SK-N-SH (cell line): ENCODE measurements around the gene MAN1A1. TPM values are rescaled to one million over a fixed set of nuclear protein-coding genes. Genes with fewer than 3 reads are reported as not detected.

Source experiments
- CTCF ChIA-PET: fragments of 300-600, 350-600 bp; formaldehyde crosslinking; extraction: SDS; loops from one replicate; lab custom pipeline; 2021; lab: Yijun Ruan, JAX
- POLR2A ChIA-PET: fragments of 350-600 bp; sonication (Branson Sonifier 250); formaldehyde crosslinking; extraction: SDS; loops from one replicate; lab custom pipeline; 2020; ENCODE audit warnings: antibody characterized with exemption, inconsistent platforms; lab: Yijun Ruan, JAX
- DNase-seq: peaks from one replicate; pipeline ENCODE4 v3.0.0; 2012
- H2AFZ ChIP-seq: fragments of 200-600 bp; sonication (generic); 2 replicates; pipeline ENCODE4 v1.8.1; 2016; ENCODE audit warnings: antibody characterized with exemption, mild to moderate bottlenecking, low read depth
- H3F3A ChIP-seq: fragments of 200-600 bp; sonication (generic); replicated peaks from 2 replicates; pipeline ENCODE3; 2016; ENCODE audit warnings: antibody characterized with exemption, mild to moderate bottlenecking; ENCODE audit not compliant: insufficient read depth
- H3K27ac ChIP-seq, 2 experiments: fragments of 200-500 bp in 1 of 2; fragments of 200-600 bp in 1 of 2; sonication (Bioruptor generic) in 1 of 2; sonication (generic), shearing (Covaris generic) in 1 of 2; 2 replicates each; pipeline versions ENCODE4 v1.5.1 to v1.6.1; 2014 to 2016; ENCODE audit warnings: low read depth in 2 of 2, inconsistent platforms in 1 of 2, low read length in 1 of 2, mild to moderate bottlenecking in 1 of 2, mixed read lengths in 1 of 2
- H3K27me3 ChIP-seq: fragments of 200-600 bp; sonication (generic), shearing (Covaris generic); 2 replicates; pipeline ENCODE4 v1.6.1; 2016; ENCODE audit warnings: mixed run types; ENCODE audit not compliant: insufficient read depth
- H3K36me3 ChIP-seq, 2 experiments: fragments of 200-500 bp in 1 of 2; fragments of 200-600 bp in 1 of 2; sonication (Bioruptor generic) in 1 of 2; sonication (generic) in 1 of 2; replicated peaks in 1 of 2; 2 replicates each; pipeline versions ENCODE3 to v1.5.1; 2014 to 2016; ENCODE audit warnings: low read length in 1 of 2, mild to moderate bottlenecking in 1 of 2; ENCODE audit not compliant: insufficient read depth in 2 of 2, control insufficient read depth in 1 of 2
- H3K4me1 ChIP-seq, 2 experiments: fragments of 200-500 bp in 1 of 2; fragments of 200-600 bp in 1 of 2; sonication (Bioruptor generic) in 1 of 2; sonication (generic), shearing (Covaris generic) in 1 of 2; 2 replicates each; pipeline versions ENCODE4 v1.5.1 to v1.6.1; 2014 to 2016; ENCODE audit warnings: low read depth in 1 of 2, low read length in 1 of 2, mixed run types in 1 of 2; ENCODE audit not compliant: insufficient read depth in 2 of 2, control insufficient read depth in 1 of 2
- H3K4me2 ChIP-seq: fragments of 200-600 bp; sonication (generic), shearing (Covaris generic); 2 replicates; pipeline ENCODE4 v1.6.1; 2017; ENCODE audit warnings: mixed run types
- H3K4me3 ChIP-seq, 2 experiments: fragments of 200-500 bp in 1 of 2; fragments of 200-600 bp in 1 of 2; sonication (Bioruptor generic) in 1 of 2; sonication (generic), shearing (Covaris generic) in 1 of 2; 2 replicates each; pipeline versions ENCODE4 v1.5.1 to v1.8.1; 2014 to 2016; ENCODE audit warnings: low read depth in 2 of 2, inconsistent platforms in 1 of 2, low read length in 1 of 2, mild to moderate bottlenecking in 1 of 2, mixed read lengths in 1 of 2, moderate library complexity in 1 of 2
- H3K79me2 ChIP-seq: fragments of 200-600 bp; sonication (generic); 2 replicates; pipeline ENCODE4 v1.8.1; 2017; ENCODE audit warnings: mild to moderate bottlenecking; ENCODE audit not compliant: insufficient read depth
- H3K9ac ChIP-seq: fragments of 200-600 bp; sonication (generic); 2 replicates; pipeline ENCODE4 v1.6.1; 2017; ENCODE audit warnings: mixed run types
- H3K9me2 ChIP-seq: fragments of 200-600 bp; sonication (generic); 2 replicates; pipeline ENCODE4 v1.6.1; 2017; ENCODE audit warnings: mixed run types
- H3K9me3 ChIP-seq: fragments of 200-600 bp; sonication (generic); 2 replicates; pipeline ENCODE4 v1.6.1; 2017; ENCODE audit warnings: mixed run types, mild to moderate bottlenecking, moderate library complexity
- H4K20me1 ChIP-seq: fragments of 200-600 bp; sonication (generic); 2 replicates; pipeline ENCODE4 v1.6.1; 2017; ENCODE audit warnings: mild to moderate bottlenecking, mixed run types; ENCODE audit not compliant: insufficient read depth
- CHD2 ChIP-seq: fragments of 150-350 bp; IDR thresholded peaks from 2 replicates; pipeline ENCODE4 v1.6.1; 2018; ENCODE audit warnings: low read length; ENCODE audit not compliant: partially characterized antibody
- CTCF ChIP-seq: fragments of 200-600 bp; sonication (generic); IDR thresholded peaks from 2 replicates; pipeline ENCODE4 v1.6.1; 2017; ENCODE audit warnings: antibody characterized with exemption, mild to moderate bottlenecking, moderate library complexity
- EP300 ChIP-seq, 2 experiments: IDR thresholded peaks; 2 replicates each; pipeline versions ENCODE4 v1.4.0 to v1.6.1; 2012; ENCODE audit warnings: borderline replicate concordance in 1 of 2, low read depth in 1 of 2, low read length in 1 of 2
- EZH2phosphoT487 ChIP-seq: fragments of 200-600 bp; sonication (generic); IDR thresholded peaks from 2 replicates; pipeline ENCODE4 v1.6.1; 2017; ENCODE audit warnings: low read depth, mixed run types, mild to moderate bottlenecking, antibody characterized with exemption, moderate library complexity, borderline replicate concordance
- FOSL2 ChIP-seq: IDR thresholded peaks from 2 replicates; pipeline ENCODE4 v1.4.0; 2012; ENCODE audit warnings: low read depth, mild to moderate bottlenecking, moderate library complexity, borderline replicate concordance
- FOXJ3 ChIP-seq: sonication (generic); formaldehyde crosslinking; IDR thresholded peaks from 2 replicates; pipeline ENCODE4 v1.5.1; 2020; ENCODE audit warnings: mild to moderate bottlenecking, missing genetic modification reagents
- FOXM1 ChIP-seq: IDR thresholded peaks from 2 replicates; pipeline ENCODE4 v1.4.0; 2012; ENCODE audit warnings: low read depth, mild to moderate bottlenecking
- MAX ChIP-seq: IDR thresholded peaks from 2 replicates; pipeline ENCODE4 v1.4.0; 2012; ENCODE audit warnings: low read depth
- MEF2A ChIP-seq: IDR thresholded peaks from 2 replicates; pipeline ENCODE4 v1.4.0; 2012; ENCODE audit warnings: low read depth, borderline replicate concordance
- MXI1 ChIP-seq: IDR thresholded peaks from 2 replicates; pipeline ENCODE4 v1.6.1; 2012; ENCODE audit warnings: mild to moderate bottlenecking, low read depth, low read length, improper control_type of control experiment
- POLR2AphosphoS5 ChIP-seq: IDR thresholded peaks from 2 replicates; pipeline ENCODE4 v1.6.1; 2012; ENCODE audit warnings: low read depth, low read length
- RAD21 ChIP-seq: IDR thresholded peaks from 2 replicates; pipeline ENCODE4 v1.6.1; 2012; ENCODE audit warnings: mild to moderate bottlenecking, low read length
- RFX5 ChIP-seq: IDR thresholded peaks from 2 replicates; pipeline ENCODE4 v1.6.1; 2012; ENCODE audit warnings: mild to moderate bottlenecking, improper control_type of control experiment, low read length
- TAF1 ChIP-seq: IDR thresholded peaks from 2 replicates; pipeline ENCODE4 v1.6.1; 2012; ENCODE audit warnings: low read depth, mild to moderate bottlenecking, low read length, moderate library complexity, borderline replicate concordance
- TCF12 ChIP-seq: IDR thresholded peaks from 2 replicates; pipeline ENCODE4 v1.4.0; 2012
- USF1 ChIP-seq: IDR thresholded peaks from 2 replicates; pipeline ENCODE4 v1.4.0; 2012; ENCODE audit warnings: low read depth, borderline replicate concordance
- WGBS: methylation state at CpG from one replicate; pipeline ENCODE4 v1.1.6; 2017; ENCODE audit warnings: low lambda C conversion rate; 5-methylcytosine and 5-hydroxymethylcytosine counted together
- polyA plus RNA-seq, 3 experiments: library from polyadenylated mRNA; depleted of rRNA; stranded (reverse); fragments of >200 nt; gene quantifications; 2 replicates each; pipeline ENCODE4 v1.2.3, GENCODE V29; 2012

The MAN1A1 gene
- polyA plus RNA-seq, 1 of the 3 experiments (the other 2 are of a cell fraction): 28.0 TPM

DNA sequence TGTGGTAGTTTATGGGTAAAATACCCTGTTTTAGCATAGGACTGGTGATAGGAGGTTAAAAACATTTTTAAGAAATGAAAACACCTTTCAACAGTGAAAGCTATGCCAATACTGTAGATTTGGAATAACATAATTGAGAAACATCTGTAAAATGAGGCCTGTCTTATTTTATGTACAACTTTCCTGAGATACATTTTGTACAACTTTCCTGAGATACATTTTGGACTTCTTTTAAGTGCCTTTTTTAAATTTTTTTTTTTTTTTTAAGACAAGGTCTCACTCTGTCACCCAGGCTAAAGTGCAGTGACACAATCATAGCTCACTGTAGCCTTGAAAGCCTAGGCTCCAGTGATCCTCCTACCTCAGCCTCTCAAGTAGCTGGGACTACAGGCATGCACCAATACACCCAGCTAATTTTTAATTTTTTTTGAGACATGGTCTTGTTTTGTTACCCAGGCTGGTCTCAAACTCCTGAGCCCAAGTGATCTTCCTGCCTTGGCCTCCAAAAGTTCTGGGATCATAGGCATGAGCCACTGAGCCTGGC is 84.6 kb downstream of the MAN1A1 start:
- CTCF ChIA-PET: interaction anchor here (0.9 to 1.4 kb wide), 3 partner anchors 69 to 136 kb away, joined by 3 to 4 read pairs (median 4); no protein-coding TSS in a partner anchor
- POLR2A ChIA-PET: no interaction called here
- TF ChIP-seq MEF2A (no peak), MAX (no peak), FOXJ3 (CRISPR knock-in tag) (no peak), RFX5 (no peak), USF1 (no peak), CHD2 (no peak), RAD21 (no peak), MXI1 (no peak), FOSL2 (no peak), FOXM1 (no peak)

DNA sequence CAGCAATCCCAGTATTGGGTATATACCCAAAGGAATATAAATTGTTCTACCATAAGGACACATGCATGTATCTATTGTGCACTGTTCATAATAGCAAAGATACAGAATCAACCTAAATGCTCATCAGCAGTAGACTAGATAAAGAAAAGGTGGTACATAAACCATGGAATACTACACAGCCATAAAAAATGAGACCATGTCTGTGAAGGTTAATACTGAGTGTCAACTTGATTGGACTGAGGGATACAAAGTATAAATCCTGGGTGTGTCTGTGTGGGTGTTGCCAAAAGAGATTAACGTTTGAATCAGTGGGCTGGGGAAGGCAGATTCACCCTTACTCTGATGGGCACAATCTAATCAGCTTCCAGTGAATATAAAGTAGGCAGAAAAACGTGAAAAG is 86.9 kb downstream of the MAN1A1 start:
- ChIA-PET CTCF (no interaction called here), POLR2A (no interaction called here)
- no peaks in the 10 kb centered on the region; the same call in 1 of the 2 replicates for H3K9me3 ChIP-seq
- no peaks in the 10 kb centered on the region for H3K27me3 ChIP-seq
- no peak overlapping the region for H3K27ac ChIP-seq
- no peak overlapping the region for H3K4me2 ChIP-seq
- 53% methylated on average over 2 of the region's 2 CpGs for WGBS
- H3K9ac ChIP-seq: no peak overlapping the region
- no peaks in the 10 kb centered on the region for H3K9me2 ChIP-seq
- peaks cover 4% of the 10 kb centered on the region for H3F3A ChIP-seq
- no peaks in the 10 kb centered on the region; a peak in 1 of 4 replicates for H3K4me1 ChIP-seq
- H3K4me3 ChIP-seq: no peak overlapping the region
- H4K20me1 ChIP-seq: no peaks in the 10 kb centered on the region
- DNase-seq: no peak
- no peak overlapping the region for H2AFZ ChIP-seq
- TF ChIP-seq USF1: no peak
- TF ChIP-seq EZH2phosphoT487: no peak
- no peak for TF ChIP-seq MXI1
- no peak for TF ChIP-seq TAF1
- no peak for TF ChIP-seq TCF12
- TF ChIP-seq FOSL2: no peak
- TF ChIP-seq POLR2AphosphoS5: no peak
- no peak for TF ChIP-seq EP300 (IDR thresholded peaks at IDR 0.05; ENCODE audit: borderline replicate concordance in 1 of 2, low read depth in 1 of 2, low read length in 1 of 2)
- no peak for TF ChIP-seq CTCF
- TF ChIP-seq FOXM1: no peak
- no peaks in the 10 kb centered on the region for H3K36me3 ChIP-seq
- H3K79me2 ChIP-seq: no peaks in the 10 kb centered on the region

More for the DNA sequence above, 84.6 kb downstream of the MAN1A1 start:
- H3K4me2 ChIP-seq: no peak overlapping the region
- no peak overlapping the region for H3K27ac ChIP-seq
- no peak for DNase-seq
- no peaks in the 10 kb centered on the region for H3K27me3 ChIP-seq
- no peak overlapping the region for H3K9ac ChIP-seq
- H2AFZ ChIP-seq: no peak overlapping the region
- H3K9me3 ChIP-seq: peaks cover 1% of the 10 kb centered on the region; the same call in 1 of the 2 replicates
- no peak overlapping the region for H3K4me3 ChIP-seq
- no peaks in the 10 kb centered on the region; a peak in 1 of 4 replicates for H3K4me1 ChIP-seq
- H3K79me2 ChIP-seq: no peaks in the 10 kb centered on the region
- peaks cover 4 to 8% of the 10 kb centered on the region in 2 experiments for H3K36me3 ChIP-seq
- H3K9me2 ChIP-seq: no peaks in the 10 kb centered on the region
- H4K20me1 ChIP-seq: no peaks in the 10 kb centered on the region
- no peaks in the 10 kb centered on the region for H3F3A ChIP-seq
